Activated CD8-positive, alpha-beta memory T cell treated with anti-CD3 and anti-CD28 coated beads for 4 hours (primary cell): ENCODE results near the gene KIF1A.
"Not testable (repeated sequence)": the region's sequence is repeated elsewhere in the genome, so short reads cannot be mapped to it uniquely, and the experiment has no call there.

Experiments
- DNase-seq, 2 donors: peaks; one replicate each; pipeline ENCODE4 v3.0.0-alpha.2; 2020; ENCODE audit warnings: low read depth in 2 of 2

The KIF1A gene

GRCh38 chr2:240687045-240687740, 132.8 kb downstream of the KIF1A start:
- no peak for DNase-seq

- no peak for DNase-seq
Measured at GRCh38 chr2:240686460-240686859, 133.6 kb downstream of the KIF1A start.

GRCh38 chr2:240685771-240686371, 134.1 kb downstream of the KIF1A start:
- no peak for DNase-seq

- not testable (repeated sequence) for DNase-seq
Measured at GRCh38 chr2:240683980-240684728, 135.9 kb downstream of the KIF1A start.

- DNase-seq: not testable (repeated sequence)
Measured at GRCh38 chr2:240683329-240683979, 136.6 kb downstream of the KIF1A start.

- DNase-seq: not testable (repeated sequence)
Measured at GRCh38 chr2:240682431-240683224, 137.4 kb downstream of the KIF1A start, which contains the start of gene AQP12B. Gene AQP12B, minus strand, starts transcription at chr2:240682885. Its CDS starts 48 bp downstream, at chr2:240682837.

GRCh38 chr2:240680185-240680584, 139.8 kb downstream of the KIF1A start:
- not testable (repeated sequence) for DNase-seq

GRCh38 chr2:240678909-240679308, 141.1 kb downstream of the KIF1A start:
- not testable (repeated sequence) for DNase-seq

GRCh38 chr2:240678043-240678442, 142.0 kb downstream of the KIF1A start:
- not testable (repeated sequence) for DNase-seq

GRCh38 chr2:240675345-240675744, 144.7 kb downstream of the KIF1A start:
- not testable (repeated sequence) for DNase-seq

- not testable (repeated sequence) for DNase-seq
Measured at GRCh38 chr2:240674461-240675184, 145.4 kb downstream of the KIF1A start.

- no peak for DNase-seq
Measured at GRCh38 chr2:240672701-240673190, 147.3 kb downstream of the KIF1A start.

GRCh38 chr2:240672076-240672700, 147.8 kb downstream of the KIF1A start:
- DNase-seq: no peak

GRCh38 chr2:240670950-240671349, 149.1 kb downstream of the KIF1A start:
- DNase-seq: no peak

- no peak for DNase-seq
Measured at GRCh38 chr2:240670402-240670801, 149.6 kb downstream of the KIF1A start.

GRCh38 chr2:240664622-240665021, 155.4 kb downstream of the KIF1A start:
- DNase-seq: no peak
